ENCODE results near the gene KRT28. TPM values are rescaled to one million over a fixed set of nuclear protein-coding genes. Genes with fewer than 3 reads are reported as not detected.

The KRT28 gene, protein sequence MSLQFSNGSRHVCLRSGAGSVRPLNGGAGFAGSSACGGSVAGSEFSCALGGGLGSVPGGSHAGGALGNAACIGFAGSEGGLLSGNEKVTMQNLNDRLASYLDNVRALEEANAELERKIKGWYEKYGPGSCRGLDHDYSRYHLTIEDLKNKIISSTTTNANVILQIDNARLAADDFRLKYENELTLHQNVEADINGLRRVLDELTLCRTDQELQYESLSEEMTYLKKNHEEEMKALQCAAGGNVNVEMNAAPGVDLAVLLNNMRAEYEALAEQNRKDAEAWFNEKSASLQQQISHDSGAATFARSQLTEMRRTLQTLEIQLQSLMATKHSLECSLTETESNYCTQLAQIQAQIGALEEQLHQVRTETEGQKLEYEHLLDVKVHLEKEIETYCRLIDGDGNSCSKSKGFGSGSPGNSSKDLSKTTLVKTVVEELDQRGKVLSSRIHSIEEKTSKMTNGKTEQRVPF
- not detected for total RNA-seq

DNA sequence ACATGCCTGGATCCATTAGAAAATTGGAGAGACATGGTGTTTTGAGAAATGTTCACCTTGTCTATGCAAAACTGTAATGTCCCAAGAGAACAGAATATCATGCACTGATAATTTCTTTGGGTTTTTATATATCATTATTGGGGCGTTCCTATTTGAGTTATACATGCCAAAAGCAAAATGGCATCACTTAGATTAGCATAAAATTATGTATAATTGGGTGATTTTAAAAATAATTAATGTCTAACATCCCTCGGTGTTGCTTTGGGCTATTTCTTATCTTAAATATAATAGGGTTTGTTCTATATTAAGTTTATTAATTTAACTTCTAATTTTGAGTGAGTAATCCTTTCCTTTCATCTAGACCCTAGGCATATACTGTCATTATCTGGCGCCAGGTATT lies at the start of gene KRT28:
KRT28 (minus strand) TSS at position 101 of the 400 bp plus-strand sequence; CDS start at position 35, 66 bp downstream.
- H3K36me3 ChIP-seq (ENCODE audit: control insufficient read depth in 3 of 3, insufficient read depth in 3 of 3, low read length in 3 of 3): no peaks in the 10 kb centered on the region
- H3K27ac ChIP-seq (ENCODE audit: low read depth, low read length): no peak within 1 kb of the TSS
- H3K27me3 ChIP-seq (ENCODE audit: control insufficient read depth in 3 of 3, insufficient read depth in 3 of 3, low read length in 3 of 3): peaks cover 29 to 38% (median 30%) of the 10 kb centered on the region in 3 donors
- no peak within 1 kb of the TSS for H3K4me3 ChIP-seq (ENCODE audit: low read length in 3 of 3)
- no peaks in the 10 kb centered on the region for H3K9me3 ChIP-seq (ENCODE audit: control insufficient read depth in 3 of 3, low read length in 3 of 3)
- no peaks in the 10 kb centered on the region for H3K4me1 ChIP-seq (ENCODE audit: control insufficient read depth in 3 of 3, insufficient read depth in 3 of 3, low read length in 3 of 3)
- H3K9ac ChIP-seq (ENCODE audit: low read depth in 1 of 3, low read length in 3 of 3): no peak within 1 kb of the TSS

- H3K27ac ChIP-seq (ENCODE audit: low read depth, low read length): no peak overlapping the region
- H3K4me1 ChIP-seq (ENCODE audit: control insufficient read depth in 3 of 3, insufficient read depth in 3 of 3, low read length in 3 of 3): no peaks in the 10 kb centered on the region
- H3K36me3 ChIP-seq (ENCODE audit: control insufficient read depth in 3 of 3, insufficient read depth in 3 of 3, low read length in 3 of 3): no peaks in the 10 kb centered on the region
- H3K27me3 ChIP-seq (ENCODE audit: control insufficient read depth in 3 of 3, insufficient read depth in 3 of 3, low read length in 3 of 3): no peaks in the 10 kb centered on the region
- H3K4me3 ChIP-seq (ENCODE audit: low read length in 3 of 3): no peak overlapping the region
- no peak overlapping the region for H3K9ac ChIP-seq (ENCODE audit: low read depth in 1 of 3, low read length in 3 of 3)
- no peaks in the 10 kb centered on the region for H3K9me3 ChIP-seq (ENCODE audit: control insufficient read depth in 3 of 3, low read length in 3 of 3)
Observed at GRCh38 chr17:40848583-40849235, 49.0 kb upstream of the KRT28 start.

GRCh38 chr17:40846515-40847144 lies 46.9 kb upstream of the KRT28 start:
- no peak overlapping the region for H3K27ac ChIP-seq (ENCODE audit: low read depth, low read length)
- H3K9ac ChIP-seq (ENCODE audit: low read depth in 1 of 3, low read length in 3 of 3): no peak overlapping the region
- no peaks in the 10 kb centered on the region for H3K36me3 ChIP-seq (ENCODE audit: control insufficient read depth in 3 of 3, insufficient read depth in 3 of 3, low read length in 3 of 3)
- no peaks in the 10 kb centered on the region for H3K4me1 ChIP-seq (ENCODE audit: control insufficient read depth in 3 of 3, insufficient read depth in 3 of 3, low read length in 3 of 3)
- no peaks in the 10 kb centered on the region for H3K9me3 ChIP-seq (ENCODE audit: control insufficient read depth in 3 of 3, low read length in 3 of 3)
- H3K4me3 ChIP-seq (ENCODE audit: low read length in 3 of 3): no peak overlapping the region
- no peaks in the 10 kb centered on the region for H3K27me3 ChIP-seq (ENCODE audit: control insufficient read depth in 3 of 3, insufficient read depth in 3 of 3, low read length in 3 of 3)

DNA sequence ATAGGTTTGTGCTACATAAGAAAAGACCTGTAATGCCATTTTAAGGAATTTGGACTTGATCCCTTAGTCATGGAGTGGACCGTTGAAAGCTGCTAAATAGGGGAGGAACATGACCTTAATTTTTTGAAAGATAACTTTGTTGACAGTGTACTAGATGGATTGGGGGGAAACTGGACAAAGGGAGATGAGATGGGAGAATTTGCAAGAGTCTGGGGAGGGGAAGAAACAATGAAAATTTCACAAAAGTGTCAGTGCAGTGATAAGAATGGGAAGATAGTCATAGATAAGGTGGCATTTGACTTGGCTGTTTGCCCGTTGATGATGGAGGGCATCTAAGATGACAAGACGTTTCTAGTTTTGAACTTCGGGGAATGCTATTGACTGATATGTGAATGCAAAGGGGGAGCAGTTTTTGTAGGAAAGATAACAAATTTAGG lies 44.9 kb upstream of the KRT28 start:
- Histone ChIP-seq H3K36me3 (ENCODE audit: control insufficient read depth in 3 of 3, insufficient read depth in 3 of 3, low read length in 3 of 3) (no peaks in the 10 kb centered on the region), H3K27ac (ENCODE audit: low read depth, low read length) (no peak overlapping the region), H3K4me1 (ENCODE audit: control insufficient read depth in 3 of 3, insufficient read depth in 3 of 3, low read length in 3 of 3) (no peaks in the 10 kb centered on the region), H3K9ac (ENCODE audit: low read depth in 1 of 3, low read length in 3 of 3) (no peak overlapping the region), H3K27me3 (ENCODE audit: control insufficient read depth in 3 of 3, insufficient read depth in 3 of 3, low read length in 3 of 3) (no peaks in the 10 kb centered on the region), H3K9me3 (ENCODE audit: control insufficient read depth in 3 of 3, low read length in 3 of 3) (no peaks in the 10 kb centered on the region), H3K4me3 (ENCODE audit: low read length in 3 of 3) (no peak overlapping the region)

- H3K4me3 ChIP-seq (ENCODE audit: low read length in 3 of 3): no peak overlapping the region
- H3K9me3 ChIP-seq (ENCODE audit: control insufficient read depth in 3 of 3, low read length in 3 of 3): no peaks in the 10 kb centered on the region
- no peak overlapping the region for H3K9ac ChIP-seq (ENCODE audit: low read depth in 1 of 3, low read length in 3 of 3)
- no peaks in the 10 kb centered on the region for H3K36me3 ChIP-seq (ENCODE audit: control insufficient read depth in 3 of 3, insufficient read depth in 3 of 3, low read length in 3 of 3)
- no peak overlapping the region for H3K27ac ChIP-seq (ENCODE audit: low read depth, low read length)
- no peaks in the 10 kb centered on the region for H3K4me1 ChIP-seq (ENCODE audit: control insufficient read depth in 3 of 3, insufficient read depth in 3 of 3, low read length in 3 of 3)
- no peaks in the 10 kb centered on the region for H3K27me3 ChIP-seq (ENCODE audit: control insufficient read depth in 3 of 3, insufficient read depth in 3 of 3, low read length in 3 of 3)
Observed at GRCh38 chr17:40843242-40843641, 43.5 kb upstream of the KRT28 start.

DNA sequence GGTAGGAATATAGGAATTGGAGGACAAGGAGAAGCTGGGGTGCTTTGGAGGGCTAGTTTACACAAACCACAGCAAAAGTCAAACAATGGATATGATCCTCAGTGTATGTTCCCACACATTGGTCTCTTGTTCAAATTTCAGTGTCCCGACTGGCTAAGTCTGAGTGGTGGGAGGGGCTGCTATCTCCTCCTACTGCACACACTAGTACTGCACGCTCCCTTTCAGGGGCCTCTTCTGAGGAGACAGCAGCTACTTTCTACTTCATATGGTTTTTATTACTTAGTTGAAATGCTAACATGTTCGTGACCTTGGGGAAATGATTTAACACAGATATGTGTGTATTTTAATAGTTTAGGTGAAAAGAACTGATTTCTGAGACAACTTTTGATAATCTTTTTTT lies 41.5 kb upstream of the KRT28 start:
- no peak overlapping the region for H3K9ac ChIP-seq (ENCODE audit: low read depth in 1 of 3, low read length in 3 of 3)
- H3K9me3 ChIP-seq (ENCODE audit: control insufficient read depth in 3 of 3, low read length in 3 of 3): no peaks in the 10 kb centered on the region
- no peaks in the 10 kb centered on the region for H3K4me1 ChIP-seq (ENCODE audit: control insufficient read depth in 3 of 3, insufficient read depth in 3 of 3, low read length in 3 of 3)
- H3K4me3 ChIP-seq (ENCODE audit: low read length in 3 of 3): no peak overlapping the region
- H3K27ac ChIP-seq (ENCODE audit: low read depth, low read length): no peak overlapping the region
- no peaks in the 10 kb centered on the region for H3K27me3 ChIP-seq (ENCODE audit: control insufficient read depth in 3 of 3, insufficient read depth in 3 of 3, low read length in 3 of 3)
- no peaks in the 10 kb centered on the region for H3K36me3 ChIP-seq (ENCODE audit: control insufficient read depth in 3 of 3, insufficient read depth in 3 of 3, low read length in 3 of 3)

- Histone ChIP-seq H3K9me3 (ENCODE audit: control insufficient read depth in 3 of 3, low read length in 3 of 3) (no peaks in the 10 kb centered on the region), H3K27me3 (ENCODE audit: control insufficient read depth in 3 of 3, insufficient read depth in 3 of 3, low read length in 3 of 3) (no peaks in the 10 kb centered on the region), H3K9ac (ENCODE audit: low read depth in 1 of 3, low read length in 3 of 3) (no peak overlapping the region), H3K27ac (ENCODE audit: low read depth, low read length) (no peak overlapping the region), H3K4me1 (ENCODE audit: control insufficient read depth in 3 of 3, insufficient read depth in 3 of 3, low read length in 3 of 3) (no peaks in the 10 kb centered on the region), H3K36me3 (ENCODE audit: control insufficient read depth in 3 of 3, insufficient read depth in 3 of 3, low read length in 3 of 3) (peaks cover 3 to 10% (median 9%) of the 10 kb centered on the region in 3 donors), H3K4me3 (ENCODE audit: low read length in 3 of 3) (no peak overlapping the region)
Observed at GRCh38 chr17:40839194-40839593, 39.4 kb upstream of the KRT28 start.

DNA sequence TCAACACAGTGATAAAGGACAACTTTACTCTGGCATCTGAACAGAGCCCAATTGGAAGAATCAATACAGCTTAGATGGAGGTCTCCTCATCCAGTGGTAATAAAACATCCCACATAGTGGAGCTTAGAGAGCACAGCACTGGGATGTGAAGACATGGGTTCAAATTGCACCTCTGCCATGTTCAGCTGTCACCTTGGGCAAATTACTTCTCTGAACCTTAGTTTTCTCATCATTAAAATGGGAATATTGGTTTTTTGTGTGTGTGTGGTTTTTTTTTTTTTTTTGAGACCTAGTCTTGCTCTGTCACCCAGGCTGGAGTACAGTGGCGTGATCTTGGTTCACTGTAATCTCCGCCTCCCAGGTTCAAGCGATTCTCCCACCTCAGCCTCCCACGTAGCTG lies 36.3 kb upstream of the KRT28 start:
- H3K27ac ChIP-seq (ENCODE audit: low read depth, low read length): no peak overlapping the region
- no peak overlapping the region for H3K9ac ChIP-seq (ENCODE audit: low read depth in 1 of 3, low read length in 3 of 3)
- peaks cover 3 to 13% (median 10%) of the 10 kb centered on the region in 3 donors for H3K36me3 ChIP-seq (ENCODE audit: control insufficient read depth in 3 of 3, insufficient read depth in 3 of 3, low read length in 3 of 3)
- no peak overlapping the region for H3K4me3 ChIP-seq (ENCODE audit: low read length in 3 of 3)
- H3K4me1 ChIP-seq (ENCODE audit: control insufficient read depth in 3 of 3, insufficient read depth in 3 of 3, low read length in 3 of 3): no peaks in the 10 kb centered on the region
- H3K9me3 ChIP-seq (ENCODE audit: control insufficient read depth in 3 of 3, low read length in 3 of 3): no peaks in the 10 kb centered on the region
- no peaks in the 10 kb centered on the region for H3K27me3 ChIP-seq (ENCODE audit: control insufficient read depth in 3 of 3, insufficient read depth in 3 of 3, low read length in 3 of 3)

DNA sequence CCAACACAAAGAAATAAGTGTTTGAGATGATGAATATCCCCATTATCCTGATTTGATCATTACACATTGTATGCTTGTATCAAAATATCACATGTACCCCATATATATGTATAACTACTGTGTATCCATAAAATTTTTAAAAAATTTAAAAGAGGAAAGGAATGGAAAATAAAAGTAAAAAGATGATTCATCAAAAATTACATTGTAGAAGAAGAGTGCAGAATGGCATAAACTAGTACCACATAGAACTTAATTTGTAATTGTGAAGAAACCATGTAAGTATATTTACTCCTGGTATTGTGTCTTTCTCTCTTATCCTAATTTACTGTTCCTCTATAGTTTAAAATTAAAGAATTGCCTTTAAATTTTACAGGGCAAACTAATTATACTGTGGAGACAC lies 34.1 kb upstream of the KRT28 start:
- Histone ChIP-seq H3K9me3 (ENCODE audit: control insufficient read depth in 3 of 3, low read length in 3 of 3) (no peaks in the 10 kb centered on the region), H3K4me1 (ENCODE audit: control insufficient read depth in 3 of 3, insufficient read depth in 3 of 3, low read length in 3 of 3) (no peaks in the 10 kb centered on the region), H3K9ac (ENCODE audit: low read depth in 1 of 3, low read length in 3 of 3) (no peak overlapping the region), H3K27me3 (ENCODE audit: control insufficient read depth in 3 of 3, insufficient read depth in 3 of 3, low read length in 3 of 3) (no peaks in the 10 kb centered on the region), H3K4me3 (ENCODE audit: low read length in 3 of 3) (no peak overlapping the region), H3K27ac (ENCODE audit: low read depth, low read length) (no peak overlapping the region), H3K36me3 (ENCODE audit: control insufficient read depth in 3 of 3, insufficient read depth in 3 of 3, low read length in 3 of 3) (peaks cover 3 to 13% (median 10%) of the 10 kb centered on the region in 3 donors)

GRCh38 chr17:40832840-40833239 lies 33.1 kb upstream of the KRT28 start:
- Histone ChIP-seq H3K27ac (ENCODE audit: low read depth, low read length) (no peak overlapping the region), H3K36me3 (ENCODE audit: control insufficient read depth in 3 of 3, insufficient read depth in 3 of 3, low read length in 3 of 3) (peaks cover 3 to 13% (median 10%) of the 10 kb centered on the region in 3 donors)

More at GRCh38 chr17:40832840-40833239, 33.1 kb upstream of the KRT28 start:
- peaks cover 0 to 4% (median 0%) of the 10 kb centered on the region in 3 donors for H3K4me1 ChIP-seq (ENCODE audit: control insufficient read depth in 3 of 3, insufficient read depth in 3 of 3, low read length in 3 of 3)
- no peaks in the 10 kb centered on the region for H3K27me3 ChIP-seq (ENCODE audit: control insufficient read depth in 3 of 3, insufficient read depth in 3 of 3, low read length in 3 of 3)
- no peaks in the 10 kb centered on the region for H3K9me3 ChIP-seq (ENCODE audit: control insufficient read depth in 3 of 3, low read length in 3 of 3)
- no peak overlapping the region for H3K9ac ChIP-seq (ENCODE audit: low read depth in 1 of 3, low read length in 3 of 3)
- H3K4me3 ChIP-seq (ENCODE audit: low read length in 3 of 3): no peak overlapping the region
